Upper lobe of right lung (tissue), 1 donor: Measurements from ENCODE around the gene ARMC12. TPM values are rescaled to one million over a fixed set of nuclear protein-coding genes. Genes with fewer than 3 reads are reported as not detected.
A peak's percentile ranks its signal among the peaks of the same experiment; 100 is the strongest.

ENCODE experiments used
- ATAC-seq: fragments of 200-7000 bp; cut with Tn5 transposase; one replicate; pipeline ENCODE4 v1.9.1; 2020; ENCODE audit warnings: mild to moderate bottlenecking, moderate library complexity
- DNase-seq: peaks from one replicate; pipeline ENCODE4 v3.0.0-alpha.2; 2020
- H3K27ac ChIP-seq: fragments of 200-600 bp; one replicate; pipeline ENCODE4 v1.8.0; 2022
- H3K27me3 ChIP-seq: fragments of 200-600 bp; one replicate; pipeline ENCODE4 v1.8.0; 2022; ENCODE audit warnings: mild to moderate bottlenecking
- H3K36me3 ChIP-seq: fragments of 200-600 bp; one replicate; pipeline ENCODE4 v1.8.0; 2022
- H3K4me1 ChIP-seq: fragments of 200-600 bp; one replicate; pipeline ENCODE4 v1.8.0; 2022
- H3K4me3 ChIP-seq: fragments of 200-600 bp; one replicate; pipeline ENCODE4 v1.8.0; 2022; ENCODE audit warnings: mild to moderate bottlenecking
- H3K9me3 ChIP-seq: fragments of 200-600 bp; one replicate; pipeline ENCODE4 v1.8.0; 2022
- CTCF ChIP-seq: fragments of 200-600 bp; IDR thresholded peaks from one replicate; pipeline ENCODE4 v1.8.0; 2022; ENCODE audit warnings: antibody characterized with exemption
- intact Hi-C: fragments of 100-400 bp; cut with DNase I; formaldehyde crosslinking; loops from one replicate; pipeline ENCODE4 v1.11.0; 2022
- total RNA-seq: library from RNA; stranded (reverse); fragmentation: NEBNext Ultra II Directional; extraction: Animal tissue kit (Norgen Biotek cat#: 25700); gene quantifications from one replicate; pipeline ENCODE4 v1.2.1, GENCODE V29; 2021
- donor health status: DM: no; HTN: yes; CAD: no; lungs with severe emphysema.

ARMC12 gene
- total RNA-seq, 1 donor from 2014 or later, result 0.52 TPM

GRCh38 chr6:35796236-35796635 is 59.4 kb downstream of the ARMC12 start:
- ATAC-seq (no peak), DNase-seq (no peak)
- intact Hi-C loops, result no loop called here
- no peak overlapping the region for H3K27ac ChIP-seq
- no peak overlapping the region for H3K4me3 ChIP-seq
- H3K9me3 ChIP-seq, result no peaks in the 10 kb centered on the region
- H3K4me1 ChIP-seq, result no peaks in the 10 kb centered on the region
- H3K27me3 ChIP-seq, result peaks cover 9% of the 10 kb centered on the region
- TF ChIP-seq CTCF, result no peak
- no peaks in the 10 kb centered on the region for H3K36me3 ChIP-seq

- Histone ChIP-seq H3K27ac (no peak overlapping the region), H3K36me3 (no peaks in the 10 kb centered on the region), H3K4me1 (no peaks in the 10 kb centered on the region), H3K9me3 (no peaks in the 10 kb centered on the region), H3K27me3 (no peaks in the 10 kb centered on the region), H3K4me3 (no peak overlapping the region)
- no peak for TF ChIP-seq CTCF
- peak; percentile 29 for ATAC-seq
- no peak for DNase-seq
- intact Hi-C loops, result loop anchor here (1.0 kb wide), 1 partner anchor 11 kb away; no protein-coding TSS in a partner anchor
Measured at GRCh38 chr6:35797837-35798526, 61.1 kb downstream of the ARMC12 start.

Other genes with a start within 250 kb of the ARMC12 start
- gene TEAD3, start 240.0 kb upstream of the ARMC12 start, total RNA-seq, result 23.4 TPM
- not detected for gene TULP1, start 224.1 kb upstream of the ARMC12 start, total RNA-seq
- 142 TPM for gene FKBP5, start 48.1 kb upstream of the ARMC12 start, total RNA-seq
- not detected for gene CLPSL2, start 39.6 kb downstream of the ARMC12 start, total RNA-seq
- not detected for gene CLPSL1, start 44.0 kb downstream of the ARMC12 start, total RNA-seq
- gene CLPS, start 60.3 kb downstream of the ARMC12 start, total RNA-seq, result not detected
- not detected for gene LHFPL5, start 68.3 kb downstream of the ARMC12 start, total RNA-seq
- gene SRPK1, start 184.1 kb downstream of the ARMC12 start, total RNA-seq, result 40.6 TPM